ENCODE measurements around the gene RNF186.

The RNF186 gene

DNA sequence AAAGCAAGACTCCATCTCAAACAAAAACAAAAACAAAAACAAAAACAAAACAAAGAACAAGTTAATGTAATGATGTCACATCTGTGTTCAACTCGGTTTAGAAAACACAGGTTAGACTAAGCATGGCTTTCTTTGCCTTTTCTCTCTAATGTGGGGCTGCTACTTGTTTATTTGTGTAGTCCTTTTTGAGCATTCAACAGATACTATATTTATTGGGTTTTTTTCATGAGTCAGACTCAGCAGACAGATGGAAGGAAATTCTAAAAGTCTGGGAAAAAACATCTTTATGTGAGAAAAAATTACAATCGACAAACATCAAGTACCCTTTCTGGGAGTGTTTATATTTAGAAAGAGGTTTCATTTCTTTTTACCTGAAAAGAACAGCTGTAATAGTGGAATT, 44.8 kb upstream of the RNF186 start (continued):
- TF ChIP-seq ZNF148 (tag by site-specific recombination; IDR thresholded peaks at IDR 0.05; ENCODE audit: borderline replicate concordance) (no peak), ZNF677 (tag by site-specific recombination; IDR thresholded peaks at IDR 0.05) (no peak)

GRCh38 chr1:19858893-19859292, 43.8 kb upstream of the RNF186 start:
- Histone ChIP-seq H3K4me1 (ENCODE audit: control insufficient read depth, insufficient read depth, low read length) (no peaks in the 10 kb centered on the region), H3K9me3 (ENCODE audit: control insufficient read depth, insufficient read depth, low read depth, low read length) (no peaks in the 10 kb centered on the region), H3K27ac (ENCODE audit: extremely low read depth, low read depth, low read length) (no peak overlapping the region), H3K4me3 (ENCODE audit: low read depth, low read length) (no peak overlapping the region), H3K36me3 (ENCODE audit: control insufficient read depth in 2 of 2, insufficient read depth in 1 of 2, low read length in 2 of 2) (no peaks in the 10 kb centered on the region)
- POLR2A ChIA-PET = no interaction called here
- CTCF ChIA-PET = no interaction called here
- no peak for TF ChIP-seq ZNF768 (tag by site-specific recombination; IDR thresholded peaks at IDR 0.05)
- TF ChIP-seq ZNF837 (tag by site-specific recombination; IDR thresholded peaks at IDR 0.05) = no peak
- TF ChIP-seq SP7 (tag by site-specific recombination; IDR thresholded peaks at IDR 0.05) = no peak
- TF ChIP-seq MYNN (tag by site-specific recombination; IDR thresholded peaks at IDR 0.05; ENCODE audit: borderline replicate concordance) = no peak
- TF ChIP-seq TRIM28 (IDR thresholded peaks at IDR 0.05; ENCODE audit: borderline replicate concordance, low read length) = no peak
- TF ChIP-seq, protein P1, sequence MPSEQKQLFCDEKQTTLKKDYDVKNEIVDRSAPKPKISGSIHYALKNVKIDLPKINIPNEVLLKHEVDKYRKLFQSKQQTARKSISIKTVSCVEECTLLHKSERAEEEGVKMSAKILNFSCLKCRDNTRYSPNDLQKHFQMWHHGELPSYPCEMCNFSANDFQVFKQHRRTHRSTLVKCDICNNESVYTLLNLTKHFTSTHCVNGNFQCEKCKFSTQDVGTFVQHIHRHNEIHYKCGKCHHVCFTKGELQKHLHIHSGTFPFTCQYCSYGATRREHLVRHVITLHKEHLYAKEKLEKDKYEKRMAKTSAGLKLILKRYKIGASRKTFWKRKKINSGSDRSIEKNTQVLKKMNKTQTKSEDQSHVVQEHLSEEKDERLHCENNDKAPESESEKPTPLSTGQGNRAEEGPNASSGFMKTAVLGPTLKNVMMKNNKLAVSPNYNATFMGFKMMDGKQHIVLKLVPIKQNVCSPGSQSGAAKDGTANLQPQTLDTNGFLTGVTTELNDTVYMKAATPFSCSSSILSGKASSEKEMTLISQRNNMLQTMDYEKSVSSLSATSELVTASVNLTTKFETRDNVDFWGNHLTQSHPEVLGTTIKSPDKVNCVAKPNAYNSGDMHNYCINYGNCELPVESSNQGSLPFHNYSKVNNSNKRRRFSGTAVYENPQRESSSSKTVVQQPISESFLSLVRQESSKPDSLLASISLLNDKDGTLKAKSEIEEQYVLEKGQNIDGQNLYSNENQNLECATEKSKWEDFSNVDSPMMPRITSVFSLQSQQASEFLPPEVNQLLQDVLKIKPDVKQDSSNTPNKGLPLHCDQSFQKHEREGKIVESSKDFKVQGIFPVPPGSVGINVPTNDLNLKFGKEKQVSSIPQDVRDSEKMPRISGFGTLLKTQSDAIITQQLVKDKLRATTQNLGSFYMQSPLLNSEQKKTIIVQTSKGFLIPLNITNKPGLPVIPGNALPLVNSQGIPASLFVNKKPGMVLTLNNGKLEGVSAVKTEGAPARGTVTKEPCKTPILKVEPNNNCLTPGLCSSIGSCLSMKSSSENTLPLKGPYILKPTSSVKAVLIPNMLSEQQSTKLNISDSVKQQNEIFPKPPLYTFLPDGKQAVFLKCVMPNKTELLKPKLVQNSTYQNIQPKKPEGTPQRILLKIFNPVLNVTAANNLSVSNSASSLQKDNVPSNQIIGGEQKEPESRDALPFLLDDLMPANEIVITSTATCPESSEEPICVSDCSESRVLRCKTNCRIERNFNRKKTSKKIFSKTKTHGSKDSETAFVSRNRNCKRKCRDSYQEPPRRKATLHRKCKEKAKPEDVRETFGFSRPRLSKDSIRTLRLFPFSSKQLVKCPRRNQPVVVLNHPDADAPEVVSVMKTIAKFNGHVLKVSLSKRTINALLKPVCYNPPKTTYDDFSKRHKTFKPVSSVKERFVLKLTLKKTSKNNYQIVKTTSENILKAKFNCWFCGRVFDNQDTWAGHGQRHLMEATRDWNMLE (tag by site-specific recombination; conservative IDR thresholded peaks at IDR 0.05; ENCODE audit: low read depth) = no peak
- no peak for TF ChIP-seq ZNF473 (tag by site-specific recombination; IDR thresholded peaks at IDR 0.05)
- no peak for TF ChIP-seq HOXD13 (CRISPR knock-in tag; IDR thresholded peaks at IDR 0.05; ENCODE audit: borderline replicate concordance)
- TF ChIP-seq ZNF707 (tag by site-specific recombination; IDR thresholded peaks at IDR 0.05) = no peak
- no peak for TF ChIP-seq GLIS2 (tag by site-specific recombination; IDR thresholded peaks at IDR 0.05)
- TF ChIP-seq ZNF148 (tag by site-specific recombination; IDR thresholded peaks at IDR 0.05; ENCODE audit: borderline replicate concordance) = no peak
- no peak for TF ChIP-seq ZNF639 (tag by site-specific recombination; IDR thresholded peaks at IDR 0.05)
